GM19240 (cell line): ENCODE measurements around the gene TBCEL.

ENCODE experiments used
- DNase-seq: peaks from one replicate; pipeline ENCODE4 v3.0.0; 2011; ENCODE audit warnings: low spot score; ENCODE audit not compliant: insufficient read length

Gene TBCEL

DNA sequence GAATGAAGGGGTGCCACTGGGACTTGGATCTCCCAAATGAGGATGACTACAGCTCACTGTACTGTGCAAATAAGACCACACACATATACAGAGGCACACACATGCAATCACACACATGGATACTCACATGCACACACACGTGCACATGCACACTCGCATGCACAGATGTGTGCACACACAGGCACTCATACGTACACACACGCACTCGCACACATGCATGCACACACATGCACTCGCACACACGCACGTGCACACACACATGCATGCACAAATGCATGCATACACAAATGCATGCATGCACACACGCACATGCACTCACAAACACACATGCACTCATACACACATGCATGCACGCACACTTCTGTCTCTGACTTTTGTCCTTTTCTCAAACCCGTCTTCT lies 113.1 kb downstream of the TBCEL start:
- DNase-seq = no peak

DNA sequence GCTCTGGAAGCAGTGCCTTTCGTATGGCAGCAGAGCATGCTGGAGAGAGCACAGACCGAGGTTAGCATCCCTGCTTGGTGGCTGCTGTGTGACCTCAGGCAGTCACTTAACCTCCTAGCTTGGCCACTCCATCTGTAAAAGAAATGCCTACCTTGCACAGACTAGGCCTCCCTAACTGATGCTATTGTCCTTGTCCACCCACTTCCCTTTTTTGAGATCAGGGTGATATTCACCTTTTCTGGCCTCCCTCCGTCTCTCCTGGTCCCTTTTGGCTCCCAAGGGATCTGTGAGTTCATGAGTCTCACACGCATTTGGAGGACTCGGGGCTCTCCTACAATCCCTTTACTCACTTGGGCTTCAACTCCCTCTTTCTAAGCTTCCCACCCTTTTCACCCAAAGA lies 114.4 kb downstream of the TBCEL start:
- no peak for DNase-seq

DNA sequence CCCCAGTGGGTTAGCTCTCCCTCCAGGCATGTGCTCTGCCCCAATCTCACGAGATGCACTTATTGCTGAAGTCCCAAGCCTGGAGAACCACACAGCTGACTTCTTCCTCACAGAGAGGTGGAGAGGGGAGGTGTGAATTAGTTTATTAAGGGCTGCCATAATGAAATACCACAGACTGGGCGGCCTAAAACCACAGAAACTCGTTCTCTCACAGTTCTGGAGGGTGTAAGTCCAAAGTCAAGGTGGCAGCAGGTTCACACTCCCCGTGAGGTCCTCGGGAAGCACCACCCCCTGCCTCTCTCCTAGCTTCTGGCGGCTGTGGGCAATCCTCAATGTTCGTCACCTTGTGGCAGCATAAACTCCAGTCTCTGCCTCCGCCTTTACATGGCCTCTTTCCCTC lies 116.5 kb downstream of the TBCEL start:
- DNase-seq = no peak
